NCI-H2107 (cell line): Measurements from ENCODE around the gene GOSR2.
"Not testable (repeated sequence)": the region's sequence is repeated elsewhere in the genome, so short reads cannot be mapped to it uniquely, and the experiment has no call there.

ENCODE experiments used
- DNase-seq: peaks from one replicate; lab custom pipeline; 2025; lab: John Stamatoyannopoulos, UW

Gene GOSR2

GRCh38 chr17:46964315-46965265 lies 41.6 kb downstream of the GOSR2 start:
- no peak for DNase-seq

GRCh38 chr17:46968224-46968834 lies 45.4 kb downstream of the GOSR2 start:
- no peak for DNase-seq

GRCh38 chr17:46968896-46969295 lies 45.9 kb downstream of the GOSR2 start:
- DNase-seq: no peak

GRCh38 chr17:46971647-46972300 lies 48.8 kb downstream of the GOSR2 start:
- DNase-seq: no peak

DNA sequence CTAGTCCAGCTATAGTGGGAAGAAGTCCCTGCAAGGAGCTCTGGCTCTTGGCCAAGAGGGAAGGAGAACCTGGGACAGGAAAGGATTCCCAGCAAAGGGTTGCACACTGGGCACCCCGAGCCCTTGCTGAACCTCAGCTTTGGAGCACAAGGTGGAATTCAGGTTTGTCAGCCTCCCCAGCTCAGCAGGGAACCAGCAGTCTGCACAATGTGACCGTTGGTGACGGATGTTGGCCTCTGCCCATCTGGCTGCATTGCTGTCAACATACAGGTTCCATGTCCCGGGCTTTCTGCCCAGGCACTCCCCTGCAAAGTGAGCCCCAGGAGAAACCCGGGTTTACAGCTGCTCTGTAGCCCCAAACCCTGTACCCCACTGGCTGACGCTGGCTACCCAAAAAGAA lies 49.4 kb downstream of the GOSR2 start:
- DNase-seq: no peak

DNA sequence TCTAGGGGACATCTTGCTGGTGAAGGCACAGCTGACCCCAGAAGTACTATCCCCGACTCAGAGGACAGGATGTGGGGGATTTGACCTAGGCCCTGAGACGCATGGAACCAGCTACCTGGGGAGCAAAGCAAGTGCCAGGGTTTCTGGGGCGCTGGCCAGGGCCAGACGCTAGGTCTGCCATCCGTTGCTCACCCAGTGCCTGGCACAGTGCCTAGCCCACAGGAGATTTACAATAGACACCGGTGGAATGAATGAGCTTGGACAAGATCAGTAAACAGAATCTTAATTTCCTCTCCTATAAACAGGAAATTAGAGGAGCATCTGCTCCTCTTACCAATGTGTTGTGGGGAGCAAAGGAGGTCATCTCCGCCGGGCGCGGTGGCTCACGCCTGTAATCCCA lies 51.1 kb downstream of the GOSR2 start:
- DNase-seq: no peak

GRCh38 chr17:46975287-46975686 lies 52.3 kb downstream of the GOSR2 start:
- DNase-seq: no peak

- no peak for DNase-seq
Measured at GRCh38 chr17:46976626-46977270, 53.8 kb downstream of the GOSR2 start.

- DNase-seq: no peak
Measured at GRCh38 chr17:46977348-46977747, 54.4 kb downstream of the GOSR2 start.

- no peak for DNase-seq
Measured at GRCh38 chr17:46977750-46978488, 55.0 kb downstream of the GOSR2 start.

DNA sequence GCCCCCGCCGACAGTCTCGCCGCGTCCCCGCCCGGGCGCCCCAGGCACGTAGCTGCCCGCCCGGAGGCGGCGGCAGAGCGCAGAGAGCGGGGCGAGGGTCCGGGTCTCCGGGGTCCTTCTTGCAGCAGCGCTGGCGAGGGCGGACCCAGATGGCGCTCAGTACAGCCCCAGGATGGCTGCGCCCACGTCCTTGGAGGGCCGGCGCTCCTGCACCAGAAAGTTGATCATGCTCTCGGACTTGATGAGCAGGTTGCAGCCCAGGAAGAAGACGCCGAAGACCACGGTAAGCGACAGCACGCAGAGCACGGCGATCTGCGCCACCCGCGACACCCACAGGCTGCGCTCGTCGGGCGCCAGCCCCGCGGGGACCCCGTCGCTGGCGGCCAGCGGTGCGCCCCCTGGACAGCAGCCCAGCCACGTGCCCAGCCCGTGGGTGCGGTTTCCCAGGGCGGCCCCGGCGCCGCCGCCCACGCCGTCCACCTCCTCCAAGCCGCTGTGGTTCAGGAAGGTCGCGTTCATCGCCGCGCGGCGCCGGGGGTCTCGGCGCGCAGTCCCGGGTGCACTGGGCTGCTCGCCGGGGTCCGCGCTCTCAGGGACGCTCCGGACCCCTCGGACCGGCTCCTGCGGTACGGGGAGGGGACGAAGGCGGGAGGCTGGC lies 55.7 kb downstream of the GOSR2 start:
- no peak for DNase-seq

- no peak for DNase-seq
Measured at GRCh38 chr17:46979147-46979863, 56.3 kb downstream of the GOSR2 start, which contains the start of gene RPRML. Gene RPRML (minus strand): TSS chr17:46979253. CDS start chr17:46979007, 246 bp downstream.

DNA sequence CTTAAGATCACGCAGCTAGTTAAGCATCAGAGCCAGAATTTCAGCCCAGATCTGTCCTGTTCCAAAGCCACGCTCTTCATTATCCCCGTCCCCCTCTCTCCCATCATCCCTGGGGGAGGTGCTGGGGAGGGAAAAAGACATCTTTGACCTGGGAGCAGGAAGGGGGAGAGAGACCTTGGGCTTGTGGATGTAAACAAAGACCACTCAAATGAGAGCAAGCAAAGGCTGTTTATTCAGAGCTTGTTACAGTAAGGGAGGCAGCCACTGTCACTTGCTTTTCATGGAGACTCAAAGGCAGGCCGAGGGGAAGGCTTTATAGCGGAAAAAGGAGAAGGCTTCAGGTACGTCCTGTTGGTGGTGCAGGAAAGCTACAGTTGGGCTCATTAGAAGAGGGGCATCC lies 59.6 kb downstream of the GOSR2 start:
- no peak for DNase-seq

DNA sequence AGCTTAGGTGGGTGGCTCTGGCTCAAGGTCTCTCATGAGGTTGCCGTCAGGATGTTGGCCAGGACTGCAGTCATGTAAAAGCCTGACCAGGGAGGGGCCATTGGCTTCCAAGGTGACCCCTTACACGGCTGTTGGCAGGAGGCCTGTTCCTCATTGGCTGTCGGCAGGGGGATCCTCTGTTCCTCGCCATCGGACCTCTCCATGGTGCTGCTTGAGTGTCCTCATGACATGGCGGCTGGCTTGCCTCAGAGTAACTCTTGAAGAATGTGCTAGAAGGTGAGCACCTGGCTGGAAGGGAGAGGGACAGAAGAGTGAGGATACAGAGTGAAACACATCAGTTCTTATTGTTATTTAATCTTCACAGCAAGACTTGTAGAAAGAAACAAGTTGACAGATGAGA lies 60.8 kb downstream of the GOSR2 start:
- DNase-seq: no peak

- no peak for DNase-seq
Measured at GRCh38 chr17:46984341-46984740, 61.4 kb downstream of the GOSR2 start.

DNA sequence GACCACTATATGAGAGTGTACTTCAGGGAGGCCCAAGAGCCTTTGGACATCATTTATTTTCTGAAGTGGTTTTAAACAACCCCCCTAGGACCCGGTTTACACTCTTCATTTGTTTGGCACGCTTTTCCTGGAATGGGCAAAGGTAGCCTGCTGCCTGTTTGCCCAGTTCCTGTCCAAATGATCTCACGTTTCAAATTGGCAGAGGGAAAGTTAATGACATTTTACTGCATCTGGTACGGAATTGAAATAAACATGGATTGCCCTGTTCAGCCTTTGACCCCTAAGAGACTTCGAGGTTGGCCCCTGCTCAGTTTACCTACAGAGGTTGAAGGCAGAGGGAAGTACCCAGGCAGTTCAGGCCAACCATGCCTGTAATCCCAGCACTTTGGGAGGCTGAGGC lies 61.9 kb downstream of the GOSR2 start:
- DNase-seq: no peak

DNA sequence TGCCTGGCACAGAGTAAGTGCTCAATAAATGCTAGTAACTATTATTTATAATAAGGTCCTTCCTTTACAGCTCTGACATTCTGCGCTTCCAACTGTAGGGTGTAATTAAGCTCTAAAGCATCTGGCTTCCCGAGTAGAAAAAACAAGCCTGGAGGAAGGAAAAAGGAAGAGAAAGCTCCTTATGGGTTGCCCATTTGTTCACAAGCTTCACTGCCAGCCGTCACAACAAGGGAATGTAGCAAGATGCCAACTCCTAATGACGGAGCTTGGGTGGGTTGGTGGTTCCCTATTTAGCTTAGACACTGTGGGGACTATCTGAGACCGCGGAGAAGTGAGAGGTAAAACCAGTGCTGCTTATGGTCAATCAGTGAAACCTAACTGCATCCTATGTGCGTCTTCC lies 63.4 kb downstream of the GOSR2 start:
- no peak for DNase-seq

DNA sequence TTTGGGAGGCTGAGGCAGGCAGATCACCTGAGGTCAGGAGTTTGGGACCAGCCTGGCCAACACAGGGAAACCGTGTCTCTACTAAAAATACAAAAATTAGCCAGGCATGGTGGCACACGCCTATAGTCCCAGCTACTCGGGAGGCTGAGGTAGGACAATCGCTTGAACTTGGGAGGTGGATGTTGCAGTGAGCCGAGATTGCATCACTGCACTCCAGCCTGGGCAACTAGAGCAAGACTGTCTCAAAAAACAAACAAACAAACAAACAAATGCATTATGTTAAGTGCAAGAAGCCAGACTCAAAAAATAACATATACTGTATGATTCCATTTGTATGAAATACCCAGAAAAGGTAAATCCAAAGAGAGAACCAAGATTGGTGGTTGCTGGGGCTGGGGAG lies 65.0 kb downstream of the GOSR2 start:
- DNase-seq: not testable (repeated sequence)

GRCh38 chr17:46989637-46990431 lies 66.9 kb downstream of the GOSR2 start:
- no peak for DNase-seq

DNA sequence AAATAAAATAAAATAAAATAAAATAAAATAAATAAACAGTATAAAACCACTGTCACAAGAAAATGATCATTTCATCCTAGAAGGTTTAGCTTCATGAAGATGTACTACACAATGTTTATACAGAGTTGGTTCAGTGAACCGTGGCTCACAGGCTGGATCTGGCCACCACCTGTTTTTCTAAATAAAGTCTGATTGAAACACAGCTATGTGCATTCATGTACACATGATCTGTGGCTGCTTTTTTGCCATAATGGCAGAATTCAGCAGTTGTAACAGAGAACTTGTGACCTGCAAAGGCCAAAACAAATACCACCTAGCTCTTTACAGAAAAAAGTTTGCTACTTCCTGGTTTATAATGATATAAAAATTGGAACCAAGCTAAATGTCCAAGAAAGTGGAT lies 68.7 kb downstream of the GOSR2 start:
- DNase-seq: no peak
